Muscle of leg (tissue), 11 donors: Measurements from ENCODE around the gene IFI27. TPM values are rescaled to one million over a fixed set of nuclear protein-coding genes. Genes with fewer than 3 reads are reported as not detected.

Source experiments
- DNase-seq: peaks from one replicate; pipeline ENCODE4 v3.0.0; 2013
- H3K27ac ChIP-seq: one replicate; pipeline ENCODE4 v1.5.1; 2013; ENCODE audit warnings: mild to moderate bottlenecking, low read length, control low read depth
- H3K27me3 ChIP-seq: one replicate; pipeline ENCODE4 v1.6.1; 2013; ENCODE audit warnings: low read length; ENCODE audit not compliant: control insufficient read depth, insufficient read depth
- H3K36me3 ChIP-seq: one replicate; pipeline ENCODE4 v1.6.1; 2013; ENCODE audit warnings: low read length; ENCODE audit not compliant: control insufficient read depth, insufficient read depth
- H3K4me1 ChIP-seq: one replicate; pipeline ENCODE4 v1.6.1; 2013; ENCODE audit warnings: low read length; ENCODE audit not compliant: control insufficient read depth, insufficient read depth
- H3K4me3 ChIP-seq: one replicate; pipeline ENCODE4 v1.5.1; 2013; ENCODE audit warnings: low read length, control low read depth
- H3K9me3 ChIP-seq: replicated peaks from 2 replicates; pipeline ENCODE4 v1.6.1; 2013; ENCODE audit warnings: low read depth, low read length; ENCODE audit not compliant: control insufficient read depth
- WGBS: methylation state at CpG from one replicate; pipeline ENCODE4 v1.1.5; 2013; ENCODE audit warnings: missing lambda C conversion rate; ENCODE audit not compliant: insufficient coverage; 5-methylcytosine and 5-hydroxymethylcytosine counted together
- polyA plus RNA-seq, 8 donors: library from polyadenylated mRNA; unstranded; fragments of 120-200 nt; gene quantifications; one replicate each; pipeline versions ENCODE4 v1.2.1 to v1.2.3, GENCODE V29; 2013; ENCODE audit warnings: inconsistent platforms in 1 of 8, low replicate concordance in 1 of 8; ENCODE audit not compliant: insufficient read length in 8 of 8, insufficient read depth in 1 of 8
- total RNA-seq: library from RNA; stranded (reverse); fragments of 120-200 nt; gene quantifications from one replicate; pipeline ENCODE4 v1.2.4, GENCODE V29; 2013

The IFI27 gene
- total and polyA plus RNA-seq, 9 donors = 2.1 to 5.6 (median 2.9) TPM

GRCh38 chr14:94080621-94081385 is 29.7 kb upstream of the IFI27 start, which contains the start of the genes DDX24 and IFI27L1:
Gene DDX24, minus strand, starts transcription at chr14:94081202. Its CDS starts 1,460 bp downstream, at chr14:94079742.
Gene IFI27L1, plus strand, starts transcription at chr14:94081310. Its CDS starts 15,628 bp downstream, at chr14:94096938.
- H3K36me3 ChIP-seq = peaks cover 21% of the 10 kb centered on the region
- H3K4me1 ChIP-seq = peaks cover 25% of the 10 kb centered on the region
- H3K27ac ChIP-seq = peak within 1 kb of the TSS; percentile 94
- under 1% methylated on average over 65 of the region's 77 CpGs for WGBS
- peak; percentile 98 for DNase-seq
- peak within 1 kb of the TSS; percentile 89 for H3K4me3 ChIP-seq
- no peaks in the 10 kb centered on the region for H3K27me3 ChIP-seq
- peaks cover 3% of the 10 kb centered on the region for H3K9me3 ChIP-seq

GRCh38 chr14:94081386-94081820 is 29.1 kb upstream of the IFI27 start:
- no peaks in the 10 kb centered on the region for H3K27me3 ChIP-seq
- peak overlapping the region; percentile 94 for H3K27ac ChIP-seq
- H3K4me3 ChIP-seq = peak overlapping the region; percentile 89
- WGBS = under 1% methylated on average over 12 of the region's 19 CpGs
- H3K9me3 ChIP-seq = no peaks in the 10 kb centered on the region
- H3K36me3 ChIP-seq = peaks cover 21% of the 10 kb centered on the region
- DNase-seq = no peak
- peaks cover 25% of the 10 kb centered on the region for H3K4me1 ChIP-seq

GRCh38 chr14:94087891-94088290 is 22.6 kb upstream of the IFI27 start:
- 95% methylated on average over 2 of the region's 4 CpGs for WGBS
- Histone ChIP-seq H3K4me3 (no peak overlapping the region), H3K4me1 (no peaks in the 10 kb centered on the region), H3K9me3 (no peaks in the 10 kb centered on the region), H3K36me3 (no peaks in the 10 kb centered on the region), H3K27ac (no peak overlapping the region), H3K27me3 (no peaks in the 10 kb centered on the region)
- no peak for DNase-seq

- no peak overlapping the region for H3K27ac ChIP-seq
These were observed 22.0 kb upstream of the IFI27 start for GRCh38 chr14:94088516-94088915.

GRCh38 chr14:94089479-94089878 is 21.1 kb upstream of the IFI27 start:
- Histone ChIP-seq H3K4me1 (no peaks in the 10 kb centered on the region), H3K27ac (no peak overlapping the region), H3K27me3 (no peaks in the 10 kb centered on the region), H3K4me3 (no peak overlapping the region), H3K36me3 (no peaks in the 10 kb centered on the region), H3K9me3 (no peaks in the 10 kb centered on the region)
- DNase-seq = no peak
- 92% methylated on average over 2 of the region's 4 CpGs for WGBS

More at GRCh38 chr14:94088516-94088915, 22.0 kb upstream of the IFI27 start:
- no CpG with 5 or more reads among the region's 5 CpGs for WGBS
- DNase-seq = no peak
- H3K36me3 ChIP-seq = no peaks in the 10 kb centered on the region
- no peaks in the 10 kb centered on the region for H3K4me1 ChIP-seq
- no peaks in the 10 kb centered on the region for H3K27me3 ChIP-seq
- H3K9me3 ChIP-seq = no peaks in the 10 kb centered on the region
- H3K4me3 ChIP-seq = no peak overlapping the region

GRCh38 chr14:94093418-94093817 is 17.1 kb upstream of the IFI27 start:
- no peaks in the 10 kb centered on the region for H3K4me1 ChIP-seq
- no peak overlapping the region for H3K27ac ChIP-seq
- no peaks in the 10 kb centered on the region for H3K27me3 ChIP-seq
- no peak overlapping the region for H3K4me3 ChIP-seq
- WGBS = no CpG with 5 or more reads among the region's 2 CpGs
- H3K9me3 ChIP-seq = no peaks in the 10 kb centered on the region
- no peak for DNase-seq
- H3K36me3 ChIP-seq = peaks cover 11% of the 10 kb centered on the region

- no peaks in the 10 kb centered on the region for H3K4me1 ChIP-seq
- 89% methylated on average over 1 of the region's 4 CpGs for WGBS
- no peaks in the 10 kb centered on the region for H3K27me3 ChIP-seq
- H3K36me3 ChIP-seq = peaks cover 11% of the 10 kb centered on the region
- no peak for DNase-seq
- H3K4me3 ChIP-seq = no peak overlapping the region
- no peak overlapping the region for H3K27ac ChIP-seq
- no peaks in the 10 kb centered on the region for H3K9me3 ChIP-seq
These were observed 13.4 kb upstream of the IFI27 start for GRCh38 chr14:94097091-94097490.

- Histone ChIP-seq H3K27ac (no peak overlapping the region), H3K36me3 (peaks cover 11% of the 10 kb centered on the region), H3K4me3 (no peak overlapping the region), H3K4me1 (peaks cover 6% of the 10 kb centered on the region), H3K9me3 (no peaks in the 10 kb centered on the region), H3K27me3 (no peaks in the 10 kb centered on the region)
- 48% methylated on average over 9 of the region's 10 CpGs for WGBS
- no peak for DNase-seq
These were observed 12.1 kb upstream of the IFI27 start for GRCh38 chr14:94098326-94098992.

- 76% methylated on average over 6 of the region's 6 CpGs for WGBS
- Histone ChIP-seq H3K27ac (no peak overlapping the region), H3K4me3 (no peak overlapping the region), H3K27me3 (no peaks in the 10 kb centered on the region), H3K9me3 (no peaks in the 10 kb centered on the region), H3K4me1 (peaks cover 8% of the 10 kb centered on the region), H3K36me3 (peaks cover 11% of the 10 kb centered on the region)
- no peak for DNase-seq
These were observed 11.5 kb upstream of the IFI27 start for GRCh38 chr14:94099006-94099405.

GRCh38 chr14:94100847-94101246 is 9.7 kb upstream of the IFI27 start:
- Histone ChIP-seq H3K4me3 (no peak overlapping the region), H3K4me1 (peaks cover 8% of the 10 kb centered on the region), H3K27ac (no peak overlapping the region), H3K27me3 (no peaks in the 10 kb centered on the region), H3K9me3 (no peaks in the 10 kb centered on the region), H3K36me3 (peaks cover 11% of the 10 kb centered on the region)
- no CpG with 5 or more reads among the region's 4 CpGs for WGBS
- DNase-seq = no peak
